22Rv1 (cell line): ENCODE data around the gene CASP3.

Experiments
- H3K27ac ChIP-seq: fragments of 450-650 bp; 2 replicates; pipeline ENCODE4 v1.5.1; 2017
- ZFX ChIP-seq: fragments of 450-650 bp; IDR thresholded peaks from 2 replicates; pipeline ENCODE4 v1.6.1; 2017; ENCODE audit warnings: antibody characterized with exemption, borderline replicate concordance
- TF ChIP-seq, protein P1 (sequence below): fragments of 450-650 bp; IDR thresholded peaks from 2 replicates; pipeline ENCODE4 v1.5.1; 2017; ENCODE audit warnings: mild to moderate bottlenecking

The CASP3 gene

DNA sequence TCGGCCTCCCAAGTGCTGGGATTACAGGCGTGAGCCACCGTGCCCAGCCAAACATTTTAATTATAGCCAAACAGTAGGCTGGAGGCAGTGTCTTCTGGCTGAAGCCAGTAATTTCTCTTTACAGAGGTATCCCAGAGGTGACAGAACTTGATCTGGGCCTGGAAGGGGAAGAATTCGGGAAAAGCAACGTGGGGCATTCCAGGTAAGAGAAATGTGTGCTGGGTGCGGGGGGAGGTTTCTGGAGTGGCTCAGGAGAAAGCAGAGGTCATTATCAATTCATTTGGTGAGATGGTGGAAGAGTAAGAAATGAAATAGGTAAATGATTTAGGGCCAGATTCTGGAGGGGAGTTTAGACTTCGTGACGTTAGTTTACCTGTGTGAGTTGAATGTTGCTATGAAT lies 2.7 kb upstream of the CASP3 start:
- TF ChIP-seq, protein P1, sequence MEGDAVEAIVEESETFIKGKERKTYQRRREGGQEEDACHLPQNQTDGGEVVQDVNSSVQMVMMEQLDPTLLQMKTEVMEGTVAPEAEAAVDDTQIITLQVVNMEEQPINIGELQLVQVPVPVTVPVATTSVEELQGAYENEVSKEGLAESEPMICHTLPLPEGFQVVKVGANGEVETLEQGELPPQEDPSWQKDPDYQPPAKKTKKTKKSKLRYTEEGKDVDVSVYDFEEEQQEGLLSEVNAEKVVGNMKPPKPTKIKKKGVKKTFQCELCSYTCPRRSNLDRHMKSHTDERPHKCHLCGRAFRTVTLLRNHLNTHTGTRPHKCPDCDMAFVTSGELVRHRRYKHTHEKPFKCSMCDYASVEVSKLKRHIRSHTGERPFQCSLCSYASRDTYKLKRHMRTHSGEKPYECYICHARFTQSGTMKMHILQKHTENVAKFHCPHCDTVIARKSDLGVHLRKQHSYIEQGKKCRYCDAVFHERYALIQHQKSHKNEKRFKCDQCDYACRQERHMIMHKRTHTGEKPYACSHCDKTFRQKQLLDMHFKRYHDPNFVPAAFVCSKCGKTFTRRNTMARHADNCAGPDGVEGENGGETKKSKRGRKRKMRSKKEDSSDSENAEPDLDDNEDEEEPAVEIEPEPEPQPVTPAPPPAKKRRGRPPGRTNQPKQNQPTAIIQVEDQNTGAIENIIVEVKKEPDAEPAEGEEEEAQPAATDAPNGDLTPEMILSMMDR: no peak
- no peak for TF ChIP-seq ZFX
- H3K27ac ChIP-seq: no peak overlapping the region

DNA sequence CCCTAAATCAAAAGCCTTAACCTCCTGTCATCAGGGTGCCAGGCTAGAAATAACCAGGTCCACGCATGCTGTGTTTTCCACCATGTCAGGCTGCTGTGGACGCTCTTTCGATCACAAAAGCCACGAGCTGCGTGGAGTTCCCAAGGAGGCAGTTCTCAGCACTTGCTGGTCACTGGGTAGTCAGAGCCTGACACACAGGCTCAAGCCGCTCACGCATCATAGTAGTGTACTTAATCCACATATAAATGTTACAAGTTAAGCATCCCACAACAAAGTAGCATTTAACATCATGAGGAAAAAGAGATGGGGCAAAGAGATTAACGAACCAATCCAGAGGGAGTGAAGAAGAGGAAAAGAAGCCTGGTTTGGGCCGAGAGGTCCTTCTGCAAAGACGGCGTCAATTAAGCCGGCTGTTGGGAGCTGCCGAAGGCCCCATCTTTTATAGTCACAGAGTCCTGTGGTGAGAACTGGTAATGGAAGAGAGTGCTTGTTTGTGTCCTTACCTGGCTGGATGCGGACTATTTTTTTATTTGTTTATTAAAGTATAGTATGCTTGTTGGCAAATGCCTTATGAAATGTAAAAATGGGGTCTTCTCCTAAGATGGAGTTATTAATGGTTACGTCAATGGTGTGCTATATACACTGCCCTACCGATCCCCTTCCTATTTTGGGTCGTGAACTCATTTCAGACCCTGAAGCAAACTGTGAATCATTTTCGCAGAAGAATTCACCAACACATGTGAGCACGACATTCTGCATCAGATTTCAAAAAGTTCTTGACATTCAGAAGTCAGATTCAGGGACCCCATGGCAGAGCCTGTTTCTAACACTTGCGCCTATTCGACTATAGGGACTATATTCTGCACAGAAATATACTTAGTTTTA lies 966 bp upstream of the CASP3 start:
- peak overlapping the region; percentile 97 for H3K27ac ChIP-seq
- TF ChIP-seq, protein P1: no peak
- TF ChIP-seq ZFX: no peak

DNA sequence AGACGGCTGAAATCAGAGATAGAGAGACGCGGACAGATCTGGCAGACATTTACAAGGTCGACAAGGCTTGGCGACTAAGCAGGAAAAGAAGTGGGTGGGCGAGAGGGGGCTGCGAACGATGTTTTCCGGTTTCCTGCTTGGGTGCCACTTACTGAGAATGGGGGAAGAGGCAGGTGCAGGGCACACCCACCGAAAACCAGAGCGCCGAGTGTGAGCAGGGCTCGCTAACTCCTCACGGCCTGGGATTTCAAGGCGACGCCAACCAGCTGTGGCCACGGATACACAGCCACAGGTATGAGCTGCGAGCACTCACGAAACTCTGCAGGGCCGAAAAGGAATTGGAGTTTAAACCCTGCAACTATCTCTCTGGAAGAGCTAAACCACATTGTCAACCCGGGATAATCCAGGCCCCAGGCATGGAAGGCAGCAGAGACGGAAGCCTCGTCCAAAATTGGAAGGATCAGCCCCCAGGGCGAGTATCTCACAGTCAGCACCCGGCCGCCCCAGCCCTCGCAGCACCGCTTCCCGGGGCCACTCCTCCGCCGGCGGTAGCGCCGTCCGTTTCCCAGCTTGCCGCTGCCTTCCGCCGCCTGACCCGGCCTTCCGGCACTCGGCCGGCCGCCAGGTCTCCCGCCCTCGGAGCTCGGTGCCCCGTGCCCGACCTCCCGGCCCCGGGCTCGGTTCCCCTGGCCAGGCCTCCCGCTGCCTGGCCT lies 778 bp downstream of the CASP3 start:
- peak overlapping the region; percentile 97 for H3K27ac ChIP-seq
- no peak for TF ChIP-seq ZFX
- TF ChIP-seq, protein P1: no peak

DNA sequence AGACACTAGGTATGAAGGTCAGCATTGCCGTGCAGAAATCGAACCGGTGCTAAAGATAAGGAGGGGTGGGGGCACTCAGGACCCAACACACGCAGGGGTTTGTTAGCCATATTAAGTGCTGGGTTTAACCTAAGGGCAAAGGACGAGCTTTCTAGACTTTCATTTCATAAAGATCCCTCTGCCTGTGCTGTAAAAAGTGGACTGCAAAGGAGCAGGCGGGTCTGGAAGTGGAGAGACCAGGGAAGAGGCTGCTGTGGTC lies 1.3 kb downstream of the CASP3 start:
- peak overlapping the region; percentile 97 for H3K27ac ChIP-seq
- TF ChIP-seq, protein P1: no peak
- no peak for TF ChIP-seq ZFX

DNA sequence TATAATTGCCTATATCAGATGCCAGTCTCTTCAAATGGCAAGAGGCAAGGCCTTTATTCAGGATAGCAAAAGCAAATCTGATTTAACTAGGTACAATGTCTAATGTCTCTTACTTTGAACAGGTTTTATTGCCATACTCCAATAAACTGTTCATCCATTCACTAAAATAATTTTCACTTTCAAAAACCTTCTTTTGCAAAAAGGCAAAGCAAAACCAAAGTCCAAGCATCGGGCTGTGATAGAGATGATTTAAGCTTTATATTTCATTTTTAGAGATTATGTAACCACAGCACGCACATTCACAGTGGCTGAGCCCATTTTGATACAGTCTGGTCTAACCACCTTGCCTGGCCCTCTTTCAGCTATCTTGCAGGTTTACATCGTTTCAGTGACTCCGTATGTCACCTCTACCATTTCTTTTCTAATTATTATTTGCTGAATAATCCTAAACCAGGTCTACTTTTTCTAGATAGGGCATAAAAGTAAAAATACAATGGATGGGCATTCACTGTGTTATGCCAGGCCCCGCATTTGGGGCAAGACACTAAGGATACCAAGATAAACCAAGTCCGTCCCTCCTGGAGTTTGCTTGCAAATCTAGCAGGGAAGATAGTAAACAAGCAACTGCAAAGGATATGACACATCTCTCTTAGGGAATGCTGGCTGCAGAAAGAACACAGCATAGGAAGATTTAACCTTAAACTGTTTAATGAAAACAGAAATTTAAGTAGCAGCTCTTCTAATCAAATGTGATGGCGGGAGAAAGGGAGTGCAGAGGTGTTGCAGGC lies 1.8 kb downstream of the CASP3 start:
- TF ChIP-seq, protein P1: no peak
- TF ChIP-seq ZFX: no peak
- H3K27ac ChIP-seq: peak overlapping the region; percentile 97; the same call in 1 of the 2 replicates

DNA sequence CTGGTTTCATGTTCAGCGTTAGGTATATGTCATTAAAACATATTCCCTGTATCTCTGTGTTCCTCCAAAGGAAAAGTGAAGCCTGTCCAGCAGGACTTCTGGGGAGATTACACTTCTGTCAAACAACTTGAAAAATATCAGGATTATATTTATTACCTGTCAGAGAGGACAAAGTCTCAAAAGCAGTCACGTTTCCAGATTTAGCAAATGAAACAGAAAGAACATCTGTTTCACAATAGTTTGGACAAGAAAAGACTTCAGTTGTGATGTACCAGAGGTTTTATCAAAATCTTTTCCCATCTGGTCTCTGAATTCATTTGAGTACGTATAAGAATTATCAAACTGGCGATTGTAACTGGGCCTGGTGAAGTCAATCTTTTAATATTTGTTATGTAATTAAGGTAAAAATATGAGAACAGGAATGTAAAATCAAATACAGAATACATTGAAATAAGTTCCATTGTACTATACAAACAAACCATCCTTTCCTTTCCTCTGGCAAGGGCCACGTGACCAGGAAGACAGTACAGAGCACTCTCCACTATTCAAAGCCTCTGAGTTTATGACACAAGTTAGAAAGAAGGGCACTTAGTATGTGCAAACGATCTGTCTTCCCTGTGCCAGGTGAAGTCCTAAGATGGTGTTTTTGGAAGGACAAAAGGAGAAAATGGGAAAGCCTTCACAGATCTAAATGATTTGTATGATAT lies 3.2 kb downstream of the CASP3 start:
- no peak overlapping the region for H3K27ac ChIP-seq

More for the DNA sequence above, 3.2 kb downstream of the CASP3 start:
- TF ChIP-seq ZFX: no peak
- TF ChIP-seq, protein P1: no peak
